Measurements from ENCODE around the gene NUP43. TPM values are rescaled to one million over a fixed set of nuclear protein-coding genes. Genes with fewer than 3 reads are reported as not detected.
A peak's percentile ranks its signal among the peaks of the same experiment; 100 is the strongest.

The NUP43 gene, protein sequence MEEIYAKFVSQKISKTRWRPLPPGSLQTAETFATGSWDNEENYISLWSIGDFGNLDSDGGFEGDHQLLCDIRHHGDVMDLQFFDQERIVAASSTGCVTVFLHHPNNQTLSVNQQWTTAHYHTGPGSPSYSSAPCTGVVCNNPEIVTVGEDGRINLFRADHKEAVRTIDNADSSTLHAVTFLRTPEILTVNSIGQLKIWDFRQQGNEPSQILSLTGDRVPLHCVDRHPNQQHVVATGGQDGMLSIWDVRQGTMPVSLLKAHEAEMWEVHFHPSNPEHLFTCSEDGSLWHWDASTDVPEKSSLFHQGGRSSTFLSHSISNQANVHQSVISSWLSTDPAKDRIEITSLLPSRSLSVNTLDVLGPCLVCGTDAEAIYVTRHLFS
- total RNA-seq (2022), result 64.2 and 65.2 TPM in 2 replicates
- Bru-seq, nascent RNA, result percentile 78 among the genes with signal in this experiment
- percentile 90 among the genes with signal in this experiment for BruChase-seq, experiment 1, labeled RNA remaining after a 2-hour chase
- percentile 95 among the genes with signal in this experiment for BruChase-seq, experiment 2, labeled RNA remaining after a 6-hour chase
- long read RNA-seq, transcript NUP43-201 (8 exons, 3,874 nt), result major isoform, 5 of 6 reads
- long read RNA-seq, partial matches to known transcripts, result 1 of 6 reads
- long read RNA-seq, other reads (novel, unspliced or antisense), result 0 of 6 reads

DNA sequence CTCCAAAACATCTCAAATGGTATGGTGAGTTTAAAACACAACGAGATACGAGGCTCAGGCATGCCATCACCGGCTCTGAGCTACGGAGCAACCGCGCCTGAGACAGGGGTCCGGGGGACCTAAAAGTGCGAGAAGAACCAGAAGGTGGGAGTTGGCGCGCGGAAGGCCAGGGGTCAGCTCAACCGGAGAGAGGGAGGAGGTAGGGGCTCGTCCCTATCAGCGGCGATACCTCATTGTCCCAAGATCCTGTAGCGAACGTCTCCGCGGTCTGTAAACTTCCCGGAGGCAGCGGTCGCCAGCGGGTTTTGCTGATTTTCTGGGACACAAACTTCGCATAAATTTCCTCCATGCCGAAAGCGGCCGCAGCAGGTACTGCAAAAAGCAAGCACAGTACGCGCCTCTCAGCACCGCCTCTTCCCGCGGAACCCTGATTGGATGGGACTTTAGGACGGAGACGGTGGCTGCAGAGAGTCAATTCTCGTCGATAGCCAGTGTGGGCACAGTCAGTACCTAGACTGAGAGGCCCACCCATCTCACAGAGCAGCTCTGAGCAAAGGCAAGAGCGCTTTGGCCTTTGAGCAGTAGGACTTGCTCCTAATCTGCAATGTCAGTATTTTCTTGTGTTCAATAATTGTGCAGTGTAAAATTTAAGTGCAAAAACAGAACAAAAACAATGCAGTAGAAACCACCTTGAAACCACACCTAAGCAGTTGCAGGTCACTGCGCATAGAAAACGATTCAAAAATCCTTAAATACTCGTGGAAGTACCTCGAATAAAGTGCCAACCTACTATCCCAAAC, at the start of gene NUP43:
Gene NUP43, minus strand, starts transcription at position 383 of the 800 bp plus-strand sequence. Its CDS starts 34 bp downstream, at position 349.
- intact Hi-C loops (cut with micrococcal nuclease; ENCODE audit: unreplicated experiment), result loop anchor here (1.0 to 5.0 kb wide), 2 partner anchors 22 to 39 kb away; no protein-coding TSS in a partner anchor
- Histone ChIP-seq H3K9me3 (no peaks in the 10 kb centered on the region), H3K4me1 (peaks cover 4% of the 10 kb centered on the region; the same call in 1 of the 2 replicates), H3K36me3 (ENCODE audit: control insufficient read depth, insufficient read depth, low read length) (no peaks in the 10 kb centered on the region), H3K27me3 (replicated peaks; ENCODE audit: control insufficient read depth, insufficient read depth, low read length) (no peaks in the 10 kb centered on the region), H3K4me3 (ENCODE audit: low read depth, low read length) (peak within 1 kb of the TSS; percentile 68)
- no peaks in the 10 kb centered on the region for H3K9me3 Mint-ChIP-seq (ENCODE audit: unreplicated experiment)
- POLR2A ChIA-PET, result no interaction called here
- BruUV-seq (replicated peaks), result no TSS peak
- DNase-seq, result peak; percentile 94 to 96
- peaks cover 9% of the 10 kb centered on the region for H3K4me1 Mint-ChIP-seq (ENCODE audit: low read depth, unreplicated experiment)
- H3K27ac Mint-ChIP-seq (ENCODE audit: unreplicated experiment), result peak within 1 kb of the TSS; percentile 92
- CTCF ChIA-PET, result interaction anchor here (0.9 kb wide), 1 partner anchor 784 kb away, joined by 4 read pairs; no protein-coding TSS in a partner anchor
- peak within 1 kb of the TSS; percentile 97 for H3K4me3 Mint-ChIP-seq (ENCODE audit: unreplicated experiment)
- no peaks in the 10 kb centered on the region for H3K27me3 Mint-ChIP-seq (ENCODE audit: insufficient read depth, unreplicated experiment)
- peaks cover 56% of the 10 kb centered on the region for H3K36me3 Mint-ChIP-seq (ENCODE audit: insufficient read depth, unreplicated experiment)
- TF ChIP-seq, protein P1, sequence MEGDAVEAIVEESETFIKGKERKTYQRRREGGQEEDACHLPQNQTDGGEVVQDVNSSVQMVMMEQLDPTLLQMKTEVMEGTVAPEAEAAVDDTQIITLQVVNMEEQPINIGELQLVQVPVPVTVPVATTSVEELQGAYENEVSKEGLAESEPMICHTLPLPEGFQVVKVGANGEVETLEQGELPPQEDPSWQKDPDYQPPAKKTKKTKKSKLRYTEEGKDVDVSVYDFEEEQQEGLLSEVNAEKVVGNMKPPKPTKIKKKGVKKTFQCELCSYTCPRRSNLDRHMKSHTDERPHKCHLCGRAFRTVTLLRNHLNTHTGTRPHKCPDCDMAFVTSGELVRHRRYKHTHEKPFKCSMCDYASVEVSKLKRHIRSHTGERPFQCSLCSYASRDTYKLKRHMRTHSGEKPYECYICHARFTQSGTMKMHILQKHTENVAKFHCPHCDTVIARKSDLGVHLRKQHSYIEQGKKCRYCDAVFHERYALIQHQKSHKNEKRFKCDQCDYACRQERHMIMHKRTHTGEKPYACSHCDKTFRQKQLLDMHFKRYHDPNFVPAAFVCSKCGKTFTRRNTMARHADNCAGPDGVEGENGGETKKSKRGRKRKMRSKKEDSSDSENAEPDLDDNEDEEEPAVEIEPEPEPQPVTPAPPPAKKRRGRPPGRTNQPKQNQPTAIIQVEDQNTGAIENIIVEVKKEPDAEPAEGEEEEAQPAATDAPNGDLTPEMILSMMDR (IDR thresholded peaks at IDR 0.05; ENCODE audit: insufficient read depth in 1 of 2, low read depth in 1 of 2, low read length in 1 of 2, severe bottlenecking in 1 of 2, unreplicated experiment in 1 of 2), result peak; percentile 34 to 53

DNA sequence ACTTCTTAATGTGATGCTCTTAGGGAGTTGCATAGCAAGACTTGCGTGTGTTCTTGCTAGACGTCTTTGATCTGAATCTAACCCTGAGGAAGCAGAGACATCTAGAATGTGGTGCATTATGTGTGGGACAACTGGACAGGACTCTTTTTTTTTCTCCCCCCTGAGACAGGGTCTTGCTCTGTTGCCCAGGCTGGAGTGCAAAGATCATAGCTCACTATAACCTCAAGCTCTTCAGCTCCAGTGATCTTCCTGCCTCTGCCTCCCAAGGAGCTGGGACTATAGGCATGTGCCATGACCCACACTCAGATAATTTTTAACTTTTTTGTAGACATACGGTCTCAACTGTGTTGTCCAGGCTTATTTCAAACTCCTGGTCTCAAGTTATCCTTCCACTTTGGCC, 37.2 kb upstream of the NUP43 start:
- no peak overlapping the region for H3K4me3 Mint-ChIP-seq (ENCODE audit: unreplicated experiment)
- peaks cover 43% of the 10 kb centered on the region for H3K36me3 Mint-ChIP-seq (ENCODE audit: insufficient read depth, unreplicated experiment)
- Histone ChIP-seq H3K4me3 (ENCODE audit: low read depth, low read length) (no peak overlapping the region), H3K9me3 (no peaks in the 10 kb centered on the region), H3K36me3 (ENCODE audit: control insufficient read depth, insufficient read depth, low read length) (no peaks in the 10 kb centered on the region; the same call in 1 of the 2 replicates), H3K27me3 (replicated peaks; ENCODE audit: control insufficient read depth, insufficient read depth, low read length) (no peaks in the 10 kb centered on the region), H3K4me1 (no peaks in the 10 kb centered on the region; the same call in 1 of the 2 replicates)
- BruUV-seq (replicated peaks), result no TSS peak
- no peak for DNase-seq
- TF ChIP-seq, protein P1 (IDR thresholded peaks at IDR 0.05; ENCODE audit: insufficient read depth in 1 of 2, low read depth in 1 of 2, low read length in 1 of 2, severe bottlenecking in 1 of 2, unreplicated experiment in 1 of 2), result no peak
- CTCF ChIA-PET, result interaction anchor here (0.6 kb wide), 1 partner anchor 60 kb away, joined by 3 read pairs; no protein-coding TSS in a partner anchor
- no peaks in the 10 kb centered on the region for H3K27me3 Mint-ChIP-seq (ENCODE audit: insufficient read depth, unreplicated experiment)
- POLR2A ChIA-PET, result no interaction called here
- H3K4me1 Mint-ChIP-seq (ENCODE audit: low read depth, unreplicated experiment), result no peaks in the 10 kb centered on the region
- intact Hi-C loops (cut with micrococcal nuclease; ENCODE audit: unreplicated experiment), result no loop called here
- no peaks in the 10 kb centered on the region for H3K9me3 Mint-ChIP-seq (ENCODE audit: unreplicated experiment)
- H3K27ac Mint-ChIP-seq (ENCODE audit: unreplicated experiment), result no peak overlapping the region

DNA sequence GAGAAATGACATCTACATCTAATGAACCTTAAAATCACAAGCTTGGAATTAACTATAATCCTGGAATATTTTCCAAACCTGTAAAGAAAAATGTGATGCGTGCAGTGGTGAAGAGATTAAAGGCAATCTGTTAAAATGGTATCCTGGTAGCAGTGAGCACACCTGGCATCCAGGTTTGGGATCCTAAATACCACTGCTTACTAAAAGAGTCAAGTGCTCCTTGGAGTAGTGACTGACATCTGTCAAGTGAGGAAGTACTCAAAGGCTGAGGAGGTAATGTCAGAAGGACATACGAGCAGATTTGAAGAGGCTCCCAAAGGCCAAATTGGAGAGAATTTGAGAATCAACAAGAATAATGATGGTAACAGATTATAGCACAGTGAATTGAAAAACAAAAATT, 36.0 kb upstream of the NUP43 start:
- no peak overlapping the region for H3K4me3 Mint-ChIP-seq (ENCODE audit: unreplicated experiment)

More for the DNA sequence above, 36.0 kb upstream of the NUP43 start:
- no peak for DNase-seq
- TF ChIP-seq, protein P1 (IDR thresholded peaks at IDR 0.05; ENCODE audit: insufficient read depth in 1 of 2, low read depth in 1 of 2, low read length in 1 of 2, severe bottlenecking in 1 of 2, unreplicated experiment in 1 of 2), result no peak
- H3K27me3 Mint-ChIP-seq (ENCODE audit: insufficient read depth, unreplicated experiment), result no peaks in the 10 kb centered on the region
- peaks cover 6% of the 10 kb centered on the region for H3K4me1 Mint-ChIP-seq (ENCODE audit: low read depth, unreplicated experiment)
- no TSS peak for BruUV-seq (replicated peaks)
- Histone ChIP-seq H3K4me3 (ENCODE audit: low read depth, low read length) (no peak overlapping the region), H3K27me3 (replicated peaks; ENCODE audit: control insufficient read depth, insufficient read depth, low read length) (no peaks in the 10 kb centered on the region), H3K36me3 (ENCODE audit: control insufficient read depth, insufficient read depth, low read length) (no peaks in the 10 kb centered on the region; the same call in 1 of the 2 replicates), H3K9me3 (no peaks in the 10 kb centered on the region), H3K4me1 (no peaks in the 10 kb centered on the region; the same call in 1 of the 2 replicates)
- ChIA-PET POLR2A (no interaction called here), CTCF (no interaction called here)
- H3K9me3 Mint-ChIP-seq (ENCODE audit: unreplicated experiment), result no peaks in the 10 kb centered on the region
- H3K36me3 Mint-ChIP-seq (ENCODE audit: insufficient read depth, unreplicated experiment), result peaks cover 49% of the 10 kb centered on the region
- intact Hi-C loops (cut with micrococcal nuclease; ENCODE audit: unreplicated experiment), result no loop called here
- H3K27ac Mint-ChIP-seq (ENCODE audit: unreplicated experiment), result no peak overlapping the region

Data from Caco-2 (cell line).